Activated CD8-positive, alpha-beta T cell treated with anti-CD3 and anti-CD28 coated beads for 36 hours (primary cell): ENCODE data around the gene ADCY9. TPM values are rescaled to one million over a fixed set of nuclear protein-coding genes. Genes with fewer than 3 reads are reported as not detected.
A peak's percentile ranks its signal among the peaks of the same experiment; 100 is the strongest.
"Not testable (repeated sequence)": the region's sequence is repeated elsewhere in the genome, so short reads cannot be mapped to it uniquely, and the experiment has no call there.

Experiments used
- ATAC-seq: fragments of 200-7000 bp; cut with Tn5 transposase; one replicate; pipeline ENCODE4 v1.10.0; 2021; ENCODE audit warnings: mild to moderate bottlenecking, moderate library complexity
- CTCF ChIA-PET: fragments of 350-600 bp; sonication (Branson Sonifier 250); formaldehyde crosslinking; loops from one replicate; lab custom pipeline; 2021; ENCODE audit warnings: antibody characterized with exemption; lab: Charles Lee
- POLR2A ChIA-PET: fragments of 350-600 bp; sonication (Branson Sonifier 250); formaldehyde crosslinking; loops from one replicate; lab custom pipeline; 2021; ENCODE audit warnings: antibody characterized with exemption; lab: Charles Lee
- DNase-seq: peaks from one replicate; pipeline ENCODE4 v3.0.0-alpha.2; 2020
- H3K27ac Mint-ChIP-seq: one replicate; pipeline ENCODE4 v1.8.0; 2021; ENCODE audit warnings: mild to moderate bottlenecking, mixed read lengths
- H3K27me3 Mint-ChIP-seq: one replicate; pipeline ENCODE4 v1.8.0; 2021; ENCODE audit warnings: mixed read lengths
- H3K36me3 Mint-ChIP-seq: one replicate; pipeline ENCODE4 v1.8.0; 2021; ENCODE audit warnings: low read depth, mixed read lengths
- H3K4me1 Mint-ChIP-seq: one replicate; pipeline ENCODE4 v1.8.0; 2021; ENCODE audit warnings: low read depth, mixed read lengths
- H3K4me3 Mint-ChIP-seq: one replicate; pipeline ENCODE4 v1.8.0; 2021; ENCODE audit warnings: mild to moderate bottlenecking, moderate library complexity, mixed read lengths
- H3K9me3 Mint-ChIP-seq: one replicate; pipeline ENCODE4 v1.8.0; 2021; ENCODE audit warnings: mixed read lengths
- CTCF ChIP-seq: fragments of 200-600 bp; IDR thresholded peaks from one replicate; pipeline ENCODE4 v1.8.0; 2022; ENCODE audit warnings: antibody characterized with exemption, mild to moderate bottlenecking
- intact Hi-C: fragments of 100-400 bp; cut with micrococcal nuclease; formaldehyde crosslinking; loops from one replicate; pipeline ENCODE4 v1.10.0; 2022
- total RNA-seq, 2 experiments: library from RNA; stranded (reverse); gene quantifications; one replicate each; pipeline ENCODE4 v1.2.3, GENCODE V29; 2021

Gene ADCY9
- total RNA-seq, 2 experiments from 2014 or later: 4.1 to 4.8 TPM

GRCh38 chr16:3945751-3946603 lies 170.3 kb downstream of the ADCY9 start:
- Mint-ChIP-seq H3K4me3 (no peak overlapping the region), H3K9me3 (peaks cover 1% of the 10 kb centered on the region), H3K36me3 (no peaks in the 10 kb centered on the region), H3K4me1 (no peaks in the 10 kb centered on the region), H3K27ac (no peak overlapping the region), H3K27me3 (peaks cover 3% of the 10 kb centered on the region)
- POLR2A ChIA-PET: no interaction called here
- ATAC-seq (no peak), DNase-seq (no peak)
- intact Hi-C loops: no loop called here
- CTCF ChIA-PET: no interaction called here
- TF ChIP-seq CTCF: no peak

GRCh38 chr16:3944457-3944856 lies 171.8 kb downstream of the ADCY9 start:
- POLR2A ChIA-PET, intact Hi-C loops, H3K4me1 Mint-ChIP-seq, H3K4me3 Mint-ChIP-seq, H3K9me3 Mint-ChIP-seq, ATAC-seq, H3K27me3 Mint-ChIP-seq, H3K36me3 Mint-ChIP-seq, DNase-seq, H3K27ac Mint-ChIP-seq: not testable (repeated sequence)
- CTCF ChIA-PET: interaction anchor here (0.6 kb wide), 1 partner anchor 310 kb away, joined by 3 read pairs; no protein-coding TSS in a partner anchor

GRCh38 chr16:3942146-3942545 lies 174.1 kb downstream of the ADCY9 start:
- intact Hi-C loops, H3K27ac Mint-ChIP-seq, H3K27me3 Mint-ChIP-seq, H3K36me3 Mint-ChIP-seq, H3K4me1 Mint-ChIP-seq, H3K9me3 Mint-ChIP-seq, H3K4me3 Mint-ChIP-seq, ATAC-seq, CTCF ChIA-PET, DNase-seq, POLR2A ChIA-PET: not testable (repeated sequence)

- H3K9me3 Mint-ChIP-seq: peaks cover 1% of the 10 kb centered on the region
- no peak overlapping the region for H3K4me3 Mint-ChIP-seq
- peaks cover 4% of the 10 kb centered on the region for H3K27me3 Mint-ChIP-seq
- ChIA-PET POLR2A (no interaction called here), CTCF (interaction anchor here (0.5 to 2.1 kb wide), 25 partner anchors 8 to 344 kb away, joined by 3 to 16 read pairs (median 4); no protein-coding TSS in a partner anchor)
- no peaks in the 10 kb centered on the region for H3K36me3 Mint-ChIP-seq
- peaks cover 3% of the 10 kb centered on the region for H3K4me1 Mint-ChIP-seq
- intact Hi-C loops: no loop called here
- peak; percentile 56 for DNase-seq
- ATAC-seq: peak; percentile 95
- H3K27ac Mint-ChIP-seq: no peak overlapping the region
- TF ChIP-seq CTCF: peak; percentile 98
Observed at GRCh38 chr16:3938843-3939624, 177.2 kb downstream of the ADCY9 start.

- Mint-ChIP-seq H3K4me3 (no peak overlapping the region), H3K4me1 (peaks cover 3% of the 10 kb centered on the region), H3K27ac (no peak overlapping the region), H3K36me3 (no peaks in the 10 kb centered on the region), H3K9me3 (peaks cover 1% of the 10 kb centered on the region), H3K27me3 (peaks cover 4% of the 10 kb centered on the region)
- no peak for TF ChIP-seq CTCF
- ChIA-PET POLR2A (no interaction called here), CTCF (interaction anchor here (0.6 to 2.1 kb wide), 20 partner anchors 8 to 345 kb away, joined by 3 to 16 read pairs (median 4); no protein-coding TSS in a partner anchor)
- DNase-seq: no peak
- no peak for ATAC-seq
- intact Hi-C loops: no loop called here
Observed at GRCh38 chr16:3938471-3938842, 177.8 kb downstream of the ADCY9 start.
